Trophoblast cell (in vitro differentiated cells and primary cell): ENCODE data around the gene AP5S1.

Source experiments
- DNase-seq, 2 donors: peaks; one replicate each; pipeline ENCODE4 v3.0.0-alpha.2; 2016
- H2AFZ ChIP-seq: 2 replicates; pipeline ENCODE4 v1.6.1; 2013; ENCODE audit warnings: low read length, moderate library complexity, mild to moderate bottlenecking; ENCODE audit not compliant: insufficient read depth, poor library complexity
- H2AK5ac ChIP-seq: 2 replicates; pipeline ENCODE4 v1.6.1; 2013; ENCODE audit warnings: mild to moderate bottlenecking, low read length
- H2BK120ac ChIP-seq: 2 replicates; pipeline ENCODE4 v1.6.1; 2013; ENCODE audit warnings: low read length, mild to moderate bottlenecking, moderate library complexity; ENCODE audit not compliant: insufficient read depth, poor library complexity
- H2BK12ac ChIP-seq: 2 replicates; pipeline ENCODE4 v1.6.1; 2013; ENCODE audit warnings: mild to moderate bottlenecking, low read length, moderate library complexity
- H2BK5ac ChIP-seq: 2 replicates; pipeline ENCODE4 v1.6.1; 2013; ENCODE audit warnings: low read length, low read depth, moderate library complexity, mild to moderate bottlenecking; ENCODE audit not compliant: poor library complexity
- H3K14ac ChIP-seq: 2 replicates; pipeline ENCODE4 v1.6.1; 2013; ENCODE audit warnings: mild to moderate bottlenecking, low read length
- H3K18ac ChIP-seq: 2 replicates; pipeline ENCODE4 v1.6.1; 2013; ENCODE audit warnings: mild to moderate bottlenecking, low read length
- H3K23ac ChIP-seq: 2 replicates; pipeline ENCODE4 v1.6.1; 2013; ENCODE audit warnings: low read length
- H3K27ac ChIP-seq: 2 replicates; pipeline ENCODE4 v1.5.1; 2013; ENCODE audit warnings: low read depth, mild to moderate bottlenecking, inconsistent platforms, low read length, moderate library complexity
- H3K27me3 ChIP-seq: 2 replicates; pipeline ENCODE4 v1.6.1; 2013; ENCODE audit warnings: inconsistent platforms, mild to moderate bottlenecking, low read length, moderate library complexity; ENCODE audit not compliant: insufficient read depth
- H3K36me3 ChIP-seq, 2 experiments: 1 replicate in 1 of 2; 2 replicates in 1 of 2; pipeline ENCODE4 v1.6.1; 2013; ENCODE audit warnings: low read length in 2 of 2, mild to moderate bottlenecking in 2 of 2, moderate library complexity in 1 of 2; ENCODE audit not compliant: insufficient read depth in 2 of 2, control insufficient read depth in 1 of 2
- H3K4ac ChIP-seq: 2 replicates; pipeline ENCODE4 v1.6.1; 2013; ENCODE audit warnings: low read depth, mild to moderate bottlenecking, low read length, moderate library complexity
- H3K4me1 ChIP-seq, 2 experiments: 1 replicate in 1 of 2; 2 replicates in 1 of 2; pipeline ENCODE4 v1.6.1; 2013; ENCODE audit warnings: low read length in 2 of 2, mild to moderate bottlenecking in 2 of 2, moderate library complexity in 1 of 2; ENCODE audit not compliant: insufficient read depth in 2 of 2, control insufficient read depth in 1 of 2
- H3K4me2 ChIP-seq: 2 replicates; pipeline ENCODE4 v1.6.1; 2013; ENCODE audit warnings: inconsistent platforms, mild to moderate bottlenecking, low read length, moderate library complexity
- H3K4me3 ChIP-seq: 2 replicates; pipeline ENCODE4 v1.5.1; 2013; ENCODE audit warnings: mild to moderate bottlenecking, low read depth, low read length, inconsistent platforms
- H3K79me1 ChIP-seq: one replicate; pipeline ENCODE4 v1.6.1; 2013; ENCODE audit warnings: low read length
- H3K79me2 ChIP-seq: 2 replicates; pipeline ENCODE4 v1.6.1; 2013; ENCODE audit warnings: low read length, mild to moderate bottlenecking; ENCODE audit not compliant: control insufficient read depth, insufficient read depth, poor library complexity
- H3K9ac ChIP-seq: 2 replicates; pipeline ENCODE4 v1.6.1; 2013; ENCODE audit warnings: mild to moderate bottlenecking, low read length
- H3K9me3 ChIP-seq: 2 replicates; pipeline ENCODE4 v1.6.1; 2013; ENCODE audit warnings: low read depth, mild to moderate bottlenecking, control low read depth, inconsistent platforms, low read length; ENCODE audit not compliant: insufficient read depth
- H4K12ac ChIP-seq: 2 replicates; pipeline ENCODE4 v1.6.1; 2013; ENCODE audit warnings: low read depth, mild to moderate bottlenecking, low read length, moderate library complexity
- H4K8ac ChIP-seq: 2 replicates; pipeline ENCODE4 v1.6.1; 2013; ENCODE audit warnings: low read depth, mild to moderate bottlenecking, low read length, moderate library complexity
- H4K91ac ChIP-seq: one replicate; pipeline ENCODE4 v1.6.1; 2013; ENCODE audit warnings: low read depth, mild to moderate bottlenecking, low read length, moderate library complexity
- WGBS: extraction: QIAGEN DNeasy Blood & Tissue Kit; methylation state at CpG from one replicate; pipeline ENCODE4 v1.1.7; 2013; ENCODE audit warnings: missing lambda C conversion rate; ENCODE audit not compliant: insufficient read length, insufficient coverage; ENCODE audit errors: extremely low coverage; 5-methylcytosine and 5-hydroxymethylcytosine counted together

The AP5S1 gene

DNA sequence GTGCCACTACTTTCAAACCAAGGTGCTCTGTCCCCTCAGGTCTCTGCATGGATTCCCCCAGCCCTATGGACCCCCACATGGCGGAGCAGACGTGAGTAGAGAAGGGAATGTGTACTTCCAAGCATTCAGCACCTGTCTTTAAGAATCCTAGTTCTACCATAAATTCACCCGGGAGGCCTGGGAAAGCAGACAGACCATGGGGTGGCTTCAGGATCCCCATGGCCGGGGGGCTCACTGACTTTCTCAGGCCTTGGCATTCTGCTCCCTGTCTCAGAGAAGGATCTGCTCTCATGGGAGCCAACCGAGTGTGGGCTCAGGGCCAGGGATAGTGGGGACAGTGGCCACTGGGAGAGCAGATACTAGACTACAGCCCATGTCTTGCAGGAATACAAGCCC is 22.0 kb upstream of the AP5S1 start:
- Histone ChIP-seq H2AK5ac (no peak overlapping the region), H4K91ac (no peak overlapping the region), H4K12ac (no peak overlapping the region), H3K4ac (no peak overlapping the region), H4K8ac (no peak overlapping the region), H3K79me1 (peaks cover 9% of the 10 kb centered on the region), H2BK12ac (no peak overlapping the region), H3K9me3 (no peaks in the 10 kb centered on the region), H3K27me3 (no peaks in the 10 kb centered on the region), H2AFZ (no peak overlapping the region), H3K23ac (no peak overlapping the region), H3K36me3 (peaks cover 32 to 37% of the 10 kb centered on the region in 2 experiments), H3K9ac (no peak overlapping the region), H2BK5ac (no peak overlapping the region), H2BK120ac (no peak overlapping the region), H3K4me2 (no peak overlapping the region), H3K79me2 (peaks cover 3% of the 10 kb centered on the region), H3K18ac (no peak overlapping the region), H3K4me1 (peaks cover 19 to 22% of the 10 kb centered on the region in 2 experiments), H3K27ac (no peak overlapping the region), H3K4me3 (no peak overlapping the region), H3K14ac (no peak overlapping the region)
- WGBS, result no CpG with 5 or more reads among the region's 5 CpGs
- no peak for DNase-seq

DNA sequence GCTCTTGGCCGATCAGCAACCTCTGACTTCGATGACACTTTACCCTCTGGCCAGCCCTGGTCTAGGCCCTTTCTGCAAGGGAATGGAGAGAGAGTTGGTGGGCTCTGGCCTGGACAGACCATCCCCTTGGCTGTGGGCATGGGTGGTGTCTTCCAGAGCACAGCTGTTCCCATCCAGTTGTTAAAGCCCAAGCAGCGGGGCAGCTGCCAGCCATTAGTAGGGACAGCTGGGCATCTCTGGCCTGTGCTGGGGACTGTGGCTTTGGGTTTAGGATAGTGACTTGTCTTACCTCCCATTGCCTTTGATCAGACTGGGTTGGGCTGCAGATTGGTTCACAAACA is 21.5 kb upstream of the AP5S1 start:
- Histone ChIP-seq H3K79me2 (peaks cover 3% of the 10 kb centered on the region), H3K23ac (no peak overlapping the region), H4K91ac (no peak overlapping the region), H3K9me3 (no peaks in the 10 kb centered on the region), H3K14ac (no peak overlapping the region), H3K18ac (no peak overlapping the region), H2AK5ac (no peak overlapping the region), H2BK12ac (no peak overlapping the region), H3K79me1 (peaks cover 9% of the 10 kb centered on the region), H4K12ac (no peak overlapping the region), H2AFZ (no peak overlapping the region), H3K4ac (no peak overlapping the region), H3K4me1 (peaks cover 19 to 22% of the 10 kb centered on the region in 2 experiments), H3K27me3 (no peaks in the 10 kb centered on the region), H2BK120ac (no peak overlapping the region), H2BK5ac (no peak overlapping the region), H3K9ac (no peak overlapping the region), H3K4me3 (no peak overlapping the region), H3K36me3 (peaks cover 37 to 40% of the 10 kb centered on the region in 2 experiments), H4K8ac (no peak overlapping the region), H3K4me2 (no peak overlapping the region), H3K27ac (no peak overlapping the region)
- WGBS, result no CpG with 5 or more reads among the region's 3 CpGs
- no peak for DNase-seq

GRCh38 chr20:3800256-3800877 is 20.0 kb upstream of the AP5S1 start:
- Histone ChIP-seq H3K4ac (no peak overlapping the region), H3K18ac (no peak overlapping the region), H3K36me3 (peaks cover 44 to 49% of the 10 kb centered on the region in 2 experiments), H3K9ac (no peak overlapping the region), H3K27me3 (no peaks in the 10 kb centered on the region), H2BK5ac (no peak overlapping the region), H3K79me1 (peaks cover 9% of the 10 kb centered on the region), H2BK120ac (no peak overlapping the region), H4K12ac (no peak overlapping the region), H3K4me1 (peaks cover 19 to 21% of the 10 kb centered on the region in 2 experiments), H3K23ac (no peak overlapping the region), H3K14ac (no peak overlapping the region), H3K4me3 (no peak overlapping the region), H3K79me2 (peaks cover 3% of the 10 kb centered on the region), H4K91ac (no peak overlapping the region), H2AK5ac (no peak overlapping the region), H3K27ac (no peak overlapping the region), H3K4me2 (no peak overlapping the region), H2AFZ (no peak overlapping the region), H4K8ac (no peak overlapping the region), H2BK12ac (no peak overlapping the region), H3K9me3 (no peaks in the 10 kb centered on the region)
- DNase-seq, result no peak
- WGBS, result no CpG with 5 or more reads among the region's 18 CpGs

DNA sequence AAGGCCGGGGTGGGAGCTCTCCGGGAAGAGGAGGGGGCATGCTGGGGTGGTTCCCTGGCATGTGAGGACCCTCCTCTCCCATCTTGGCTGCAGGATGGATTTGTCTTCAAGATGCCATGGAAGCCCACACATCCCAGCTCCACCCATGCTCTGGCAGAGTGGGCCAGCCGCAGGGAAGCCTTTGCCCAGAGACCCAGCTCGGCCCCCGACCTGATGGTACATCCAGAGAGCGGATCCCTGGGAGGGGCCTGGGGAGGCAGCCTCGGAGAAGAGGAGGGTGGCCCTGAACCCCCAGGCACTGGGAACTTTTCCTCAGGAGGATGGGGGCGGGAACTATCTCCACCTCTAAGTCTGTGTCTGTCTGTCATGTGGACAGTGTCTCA is 19.5 kb upstream of the AP5S1 start:
- Histone ChIP-seq H2AK5ac (no peak overlapping the region), H2AFZ (no peak overlapping the region), H3K9ac (no peak overlapping the region), H3K4ac (no peak overlapping the region), H3K4me1 (peaks cover 18 to 19% of the 10 kb centered on the region in 2 experiments), H3K79me2 (peaks cover 3% of the 10 kb centered on the region), H4K91ac (no peak overlapping the region), H3K27ac (no peak overlapping the region), H3K9me3 (no peaks in the 10 kb centered on the region), H3K18ac (no peak overlapping the region), H4K12ac (no peak overlapping the region), H3K36me3 (peaks cover 44 to 49% of the 10 kb centered on the region in 2 experiments), H2BK120ac (no peak overlapping the region), H3K23ac (no peak overlapping the region), H3K14ac (no peak overlapping the region), H3K4me3 (no peak overlapping the region), H2BK12ac (no peak overlapping the region), H3K27me3 (no peaks in the 10 kb centered on the region), H3K4me2 (no peak overlapping the region), H2BK5ac (no peak overlapping the region), H4K8ac (no peak overlapping the region), H3K79me1 (peaks cover 5% of the 10 kb centered on the region)
- no peak for DNase-seq
- no CpG with 5 or more reads among the region's 8 CpGs for WGBS
